Liver (tissue), 9 donors: ENCODE measurements around the gene PIR. TPM values are rescaled to one million over a fixed set of nuclear protein-coding genes. Genes with fewer than 3 reads are reported as not detected.

Experiments
- DNase-seq: peaks from one replicate; pipeline ENCODE4 v3.0.0-alpha.2; 2017; ENCODE audit warnings: low spot score
- H3K27ac ChIP-seq, 2 donors: one replicate each; pipeline ENCODE4 v1.7.0; 2013; ENCODE audit warnings: inconsistent platforms in 2 of 2, low read length in 2 of 2, control low read depth in 1 of 2, low read depth in 1 of 2, mild to moderate bottlenecking in 1 of 2
- H3K27me3 ChIP-seq, 4 donors: one replicate each; pipeline versions ENCODE4 v1.6.1 to v1.7.0; 2013; ENCODE audit warnings: low read length in 3 of 4, inconsistent platforms in 1 of 4, mild to moderate bottlenecking in 1 of 4, moderate library complexity in 1 of 4; ENCODE audit not compliant: control insufficient read depth in 4 of 4, insufficient read depth in 4 of 4
- H3K36me3 ChIP-seq, 4 donors: one replicate each; pipeline versions ENCODE4 v1.6.1 to v1.7.0; 2013; ENCODE audit warnings: low read length in 3 of 4, mild to moderate bottlenecking in 3 of 4, low read depth in 1 of 4, moderate library complexity in 1 of 4; ENCODE audit not compliant: control insufficient read depth in 4 of 4, insufficient read depth in 3 of 4
- H3K4me1 ChIP-seq, 4 donors: one replicate each; pipeline versions ENCODE4 v1.6.1 to v1.7.0; 2013; ENCODE audit warnings: low read length in 3 of 4, mild to moderate bottlenecking in 3 of 4, moderate library complexity in 1 of 4; ENCODE audit not compliant: control insufficient read depth in 4 of 4, insufficient read depth in 4 of 4
- H3K4me3 ChIP-seq, 3 donors: one replicate each; pipeline versions ENCODE4 v1.6.1 to v1.7.0; 2013; ENCODE audit warnings: low read length in 3 of 3, control low read depth in 1 of 3, low read depth in 1 of 3, mild to moderate bottlenecking in 1 of 3
- H3K9ac ChIP-seq, 2 donors: one replicate each; pipeline ENCODE4 v1.7.0; 2013; ENCODE audit warnings: low read length in 2 of 2, mild to moderate bottlenecking in 2 of 2, moderate library complexity in 2 of 2, control low read depth in 1 of 2, low read depth in 1 of 2
- H3K9me3 ChIP-seq, 4 donors: one replicate each; pipeline versions ENCODE4 v1.6.1 to v1.7.0; 2013; ENCODE audit warnings: low read length in 3 of 4; ENCODE audit not compliant: control insufficient read depth in 4 of 4
- FOXA1 ChIP-seq: IDR thresholded peaks from 2 replicates; pipeline ENCODE4 v1.6.1; 2016; ENCODE audit warnings: antibody characterized with exemption
- FOXA2 ChIP-seq: IDR thresholded peaks from 2 replicates; pipeline ENCODE4 v1.6.1; 2016; ENCODE audit warnings: antibody characterized with exemption
- HNF4A ChIP-seq, 2 donors: conservative IDR thresholded peaks; 2 replicates each; pipeline ENCODE4 v1.6.1; 2016; ENCODE audit warnings: antibody characterized with exemption in 2 of 2, mild to moderate bottlenecking in 2 of 2
- JUND ChIP-seq, 2 donors: IDR thresholded peaks; 2 replicates each; pipeline ENCODE4 v1.6.1; 2016; ENCODE audit warnings: antibody characterized with exemption in 2 of 2
- NR2F2 ChIP-seq: IDR thresholded peaks from 2 replicates; pipeline ENCODE4 v1.6.1; 2016; ENCODE audit warnings: antibody characterized with exemption
- RXRA ChIP-seq, 2 donors: IDR thresholded peaks; 2 replicates each; pipeline ENCODE4 v1.6.1; 2017 to 2018; ENCODE audit warnings: antibody characterized with exemption in 2 of 2, mild to moderate bottlenecking in 1 of 2
- SP1 ChIP-seq: IDR thresholded peaks from 2 replicates; pipeline ENCODE4 v1.6.1; 2018; ENCODE audit warnings: antibody characterized with exemption, mild to moderate bottlenecking
- TAF1 ChIP-seq: conservative IDR thresholded peaks from 2 replicates; pipeline ENCODE4 v1.6.1; 2016; ENCODE audit warnings: antibody characterized with exemption, mild to moderate bottlenecking
- YY1 ChIP-seq: IDR thresholded peaks from 2 replicates; pipeline ENCODE4 v1.6.1; 2016; ENCODE audit warnings: antibody characterized with exemption, mild to moderate bottlenecking
- WGBS: extraction: QIAGEN DNeasy Blood & Tissue Kit; methylation state at CpG from one replicate; pipeline ENCODE4 v1.1.7; 2013; 5-methylcytosine and 5-hydroxymethylcytosine counted together
- polyA plus RNA-seq, 2 donors: library from polyadenylated mRNA; stranded (reverse) in 1 of 2; unstranded in 1 of 2; fragments of 200-250 nt in 1 of 2; fragments of >200 nt in 1 of 2; fragmentation: Nextera tagmentation in 1 of 2; extraction: Ambion mirVana in 1 of 2; gene quantifications; one replicate each; pipeline versions ENCODE4 v1.2.1 to v1.2.3, GENCODE V29; 2013 to 2015
- total RNA-seq, 2 donors: library from RNA; depleted of rRNA; stranded (reverse); fragments of >200 nt; gene quantifications; one replicate each; pipeline ENCODE4 v1.2.3, GENCODE V29; 2014
- TF ChIP-seq, protein P1 (sequence below): IDR thresholded peaks from 2 replicates; pipeline ENCODE4 v1.6.1; 2016; ENCODE audit warnings: antibody characterized with exemption
- TF ChIP-seq, protein P2 (sequence below): IDR thresholded peaks from 2 replicates; pipeline ENCODE4 v1.6.1; 2016; ENCODE audit warnings: antibody characterized with exemption
- TF ChIP-seq, protein P3 (sequence below): IDR thresholded peaks from 2 replicates; pipeline ENCODE4 v1.6.1; 2016; ENCODE audit warnings: antibody characterized with exemption, mild to moderate bottlenecking
- TF ChIP-seq, protein P4 (sequence below): fragments of 150-350 bp; IDR thresholded peaks from 2 replicates; pipeline ENCODE4 v1.5.1; 2017; ENCODE audit warnings: improper control_type of control experiment, low read depth, low read length; ENCODE audit not compliant: missing input control
- donor health status: healthy.
- donor health status: healthy.
- donor health status: healthy.
- donor health status: healthy.
- donor health status: healthy.

PIR gene
- total and polyA plus RNA-seq, 4 donors = 9.0 to 24.7 (median 17.0) TPM

DNA sequence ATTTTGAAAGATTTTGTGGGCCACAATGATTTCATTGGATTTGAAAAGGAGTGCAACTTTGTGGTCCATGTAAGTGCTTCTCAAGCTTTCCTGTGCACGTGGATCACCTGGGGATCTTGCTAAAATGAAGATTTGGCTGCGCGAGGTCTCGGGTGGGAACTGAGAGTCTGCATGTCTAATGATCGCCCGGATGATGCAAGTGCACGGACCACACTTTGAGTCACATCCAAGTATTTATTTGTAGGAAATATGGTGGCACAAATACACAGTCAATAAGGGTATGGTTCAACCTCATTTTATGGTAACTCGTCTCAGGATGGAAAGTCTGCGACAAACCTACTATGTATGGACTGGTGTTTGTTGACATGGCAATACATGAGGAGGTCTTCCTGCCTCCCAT, 8.4 kb upstream of the PIR start:
- Histone ChIP-seq H3K27ac (no peak overlapping the region), H3K36me3 (no peaks in the 10 kb centered on the region), H3K27me3 (no peaks in the 10 kb centered on the region), H3K9me3 (no peaks in the 10 kb centered on the region), H3K4me1 (no peaks in the 10 kb centered on the region), H3K4me3 (no peak overlapping the region), H3K9ac (no peak overlapping the region)
- TF ChIP-seq JUND (IDR thresholded peaks at IDR 0.05) = no peak
- DNase-seq = no peak
- WGBS = 96% methylated on average over 9 of the region's 9 CpGs

DNA sequence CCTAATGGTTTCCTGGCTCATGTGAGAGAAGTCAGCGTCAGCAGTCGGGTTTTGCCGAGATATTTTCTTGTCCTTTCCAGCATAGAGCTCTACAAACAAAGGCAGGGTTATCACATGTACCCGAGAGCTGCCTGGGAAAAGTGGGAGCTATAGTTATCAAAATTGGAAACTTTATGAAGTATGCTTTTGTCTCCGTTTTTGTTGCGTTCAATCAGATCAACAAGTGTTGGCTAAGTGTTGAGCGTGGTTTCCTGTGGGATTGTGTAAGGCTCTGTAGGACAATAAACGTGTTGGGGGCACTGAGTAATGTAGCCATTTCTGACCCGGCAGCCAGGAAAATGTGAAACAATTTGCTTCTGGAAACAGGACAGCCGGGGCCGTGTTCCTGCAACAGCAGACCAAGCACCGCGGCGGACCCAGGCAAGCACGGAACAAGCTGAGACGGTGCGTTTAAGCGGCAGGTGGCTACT, 7.4 kb upstream of the PIR start, which contains the start of gene BMX:
TSS of gene BMX (plus strand) at position 311 of the 470 bp plus-strand sequence. CDS start 7,547 bp downstream, outside the sequence.
- H3K4me3 ChIP-seq = no peak within 1 kb of the TSS
- DNase-seq = no peak

More for the DNA sequence above, 7.4 kb upstream of the PIR start, which contains the start of gene BMX:
- no peaks in the 10 kb centered on the region for H3K9me3 ChIP-seq
- no peak for TF ChIP-seq TAF1
- TF ChIP-seq HNF4A (conservative IDR thresholded peaks at IDR 0.05) = no peak
- TF ChIP-seq SP1 = no peak
- no peak for TF ChIP-seq FOXA2
- TF ChIP-seq FOXA1 = no peak
- TF ChIP-seq NR2F2 = no peak
- TF ChIP-seq, protein P1, sequence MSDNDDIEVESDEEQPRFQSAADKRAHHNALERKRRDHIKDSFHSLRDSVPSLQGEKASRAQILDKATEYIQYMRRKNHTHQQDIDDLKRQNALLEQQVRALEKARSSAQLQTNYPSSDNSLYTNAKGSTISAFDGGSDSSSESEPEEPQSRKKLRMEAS = no peak
- TF ChIP-seq, protein P2, sequence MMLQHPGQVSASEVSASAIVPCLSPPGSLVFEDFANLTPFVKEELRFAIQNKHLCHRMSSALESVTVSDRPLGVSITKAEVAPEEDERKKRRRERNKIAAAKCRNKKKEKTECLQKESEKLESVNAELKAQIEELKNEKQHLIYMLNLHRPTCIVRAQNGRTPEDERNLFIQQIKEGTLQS = no peak
- TF ChIP-seq RXRA (IDR thresholded peaks at IDR 0.05) = no peak
- TF ChIP-seq, protein P3, sequence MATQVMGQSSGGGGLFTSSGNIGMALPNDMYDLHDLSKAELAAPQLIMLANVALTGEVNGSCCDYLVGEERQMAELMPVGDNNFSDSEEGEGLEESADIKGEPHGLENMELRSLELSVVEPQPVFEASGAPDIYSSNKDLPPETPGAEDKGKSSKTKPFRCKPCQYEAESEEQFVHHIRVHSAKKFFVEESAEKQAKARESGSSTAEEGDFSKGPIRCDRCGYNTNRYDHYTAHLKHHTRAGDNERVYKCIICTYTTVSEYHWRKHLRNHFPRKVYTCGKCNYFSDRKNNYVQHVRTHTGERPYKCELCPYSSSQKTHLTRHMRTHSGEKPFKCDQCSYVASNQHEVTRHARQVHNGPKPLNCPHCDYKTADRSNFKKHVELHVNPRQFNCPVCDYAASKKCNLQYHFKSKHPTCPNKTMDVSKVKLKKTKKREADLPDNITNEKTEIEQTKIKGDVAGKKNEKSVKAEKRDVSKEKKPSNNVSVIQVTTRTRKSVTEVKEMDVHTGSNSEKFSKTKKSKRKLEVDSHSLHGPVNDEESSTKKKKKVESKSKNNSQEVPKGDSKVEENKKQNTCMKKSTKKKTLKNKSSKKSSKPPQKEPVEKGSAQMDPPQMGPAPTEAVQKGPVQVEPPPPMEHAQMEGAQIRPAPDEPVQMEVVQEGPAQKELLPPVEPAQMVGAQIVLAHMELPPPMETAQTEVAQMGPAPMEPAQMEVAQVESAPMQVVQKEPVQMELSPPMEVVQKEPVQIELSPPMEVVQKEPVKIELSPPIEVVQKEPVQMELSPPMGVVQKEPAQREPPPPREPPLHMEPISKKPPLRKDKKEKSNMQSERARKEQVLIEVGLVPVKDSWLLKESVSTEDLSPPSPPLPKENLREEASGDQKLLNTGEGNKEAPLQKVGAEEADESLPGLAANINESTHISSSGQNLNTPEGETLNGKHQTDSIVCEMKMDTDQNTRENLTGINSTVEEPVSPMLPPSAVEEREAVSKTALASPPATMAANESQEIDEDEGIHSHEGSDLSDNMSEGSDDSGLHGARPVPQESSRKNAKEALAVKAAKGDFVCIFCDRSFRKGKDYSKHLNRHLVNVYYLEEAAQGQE = no peak
- TF ChIP-seq, protein P4, sequence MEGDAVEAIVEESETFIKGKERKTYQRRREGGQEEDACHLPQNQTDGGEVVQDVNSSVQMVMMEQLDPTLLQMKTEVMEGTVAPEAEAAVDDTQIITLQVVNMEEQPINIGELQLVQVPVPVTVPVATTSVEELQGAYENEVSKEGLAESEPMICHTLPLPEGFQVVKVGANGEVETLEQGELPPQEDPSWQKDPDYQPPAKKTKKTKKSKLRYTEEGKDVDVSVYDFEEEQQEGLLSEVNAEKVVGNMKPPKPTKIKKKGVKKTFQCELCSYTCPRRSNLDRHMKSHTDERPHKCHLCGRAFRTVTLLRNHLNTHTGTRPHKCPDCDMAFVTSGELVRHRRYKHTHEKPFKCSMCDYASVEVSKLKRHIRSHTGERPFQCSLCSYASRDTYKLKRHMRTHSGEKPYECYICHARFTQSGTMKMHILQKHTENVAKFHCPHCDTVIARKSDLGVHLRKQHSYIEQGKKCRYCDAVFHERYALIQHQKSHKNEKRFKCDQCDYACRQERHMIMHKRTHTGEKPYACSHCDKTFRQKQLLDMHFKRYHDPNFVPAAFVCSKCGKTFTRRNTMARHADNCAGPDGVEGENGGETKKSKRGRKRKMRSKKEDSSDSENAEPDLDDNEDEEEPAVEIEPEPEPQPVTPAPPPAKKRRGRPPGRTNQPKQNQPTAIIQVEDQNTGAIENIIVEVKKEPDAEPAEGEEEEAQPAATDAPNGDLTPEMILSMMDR = no peak
- no peak for TF ChIP-seq YY1
- no peak within 1 kb of the TSS for H3K27ac ChIP-seq
- 72% methylated on average over 18 of the region's 18 CpGs for WGBS
- H3K27me3 ChIP-seq = no peaks in the 10 kb centered on the region
- H3K4me1 ChIP-seq = no peaks in the 10 kb centered on the region
- H3K36me3 ChIP-seq = no peaks in the 10 kb centered on the region
- no peak within 1 kb of the TSS for H3K9ac ChIP-seq
